T-helper 9 cell (primary cell): ENCODE data around the gene CTAG1B.
"Not testable (repeated sequence)": the region's sequence is repeated elsewhere in the genome, so short reads cannot be mapped to it uniquely, and the experiment has no call there.

ENCODE experiments used
- DNase-seq: peaks from one replicate; pipeline ENCODE4 v3.0.0-alpha.2; 2020
- total RNA-seq, 2 donors: gene quantifications; one replicate each; lab custom pipeline; 2026; lab: John Stamatoyannopoulos, UW

CTAG1B gene
- 0 reads per million in 2 donors for total RNA-seq

DNA sequence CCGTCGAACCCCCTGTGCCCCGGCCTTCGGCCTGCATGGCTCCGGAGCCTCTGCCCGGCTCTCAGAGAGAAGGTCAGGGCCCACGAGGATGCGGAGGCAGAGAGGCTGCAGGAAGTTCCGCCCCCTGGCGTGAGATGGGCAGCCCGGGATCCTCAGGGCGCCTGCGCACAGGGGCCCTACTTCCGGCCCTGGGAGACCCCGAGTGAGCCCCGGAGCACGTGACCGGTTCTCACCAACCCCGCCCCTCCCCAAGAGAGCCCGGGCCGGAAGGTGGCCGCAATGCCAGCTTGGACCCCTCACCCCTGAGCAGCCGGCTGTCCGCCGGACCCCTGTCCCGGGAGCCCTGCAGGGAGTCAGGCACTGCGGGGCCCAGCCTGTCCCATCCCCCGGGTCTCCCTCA, at the start of gene CTAG1B:
Gene CTAG1B, minus strand, starts transcription at position 101 of the 400 bp plus-strand sequence. Its CDS starts 64 bp downstream, at position 37.
- DNase-seq: not testable (repeated sequence)

DNA sequence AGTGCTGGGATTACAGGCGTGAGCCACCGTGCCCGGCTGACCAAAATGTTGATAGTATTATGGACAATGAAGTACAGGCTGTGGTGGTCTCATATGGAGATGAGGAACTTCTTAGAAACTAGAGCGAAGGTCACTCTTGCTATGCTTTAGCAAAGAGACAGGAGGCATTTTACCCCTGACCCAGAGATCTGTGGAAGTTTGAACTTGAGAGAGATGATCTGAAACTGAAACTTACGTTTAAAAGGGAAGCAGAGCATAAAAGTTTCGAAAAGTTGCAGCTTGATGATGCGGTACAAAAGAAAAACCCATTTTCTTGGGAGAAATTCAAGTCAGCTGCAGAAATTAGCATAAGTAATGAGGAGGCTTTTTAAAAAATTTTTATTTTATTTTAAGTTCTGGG, 42.8 kb upstream of the CTAG1B start:
- no peak for DNase-seq

DNA sequence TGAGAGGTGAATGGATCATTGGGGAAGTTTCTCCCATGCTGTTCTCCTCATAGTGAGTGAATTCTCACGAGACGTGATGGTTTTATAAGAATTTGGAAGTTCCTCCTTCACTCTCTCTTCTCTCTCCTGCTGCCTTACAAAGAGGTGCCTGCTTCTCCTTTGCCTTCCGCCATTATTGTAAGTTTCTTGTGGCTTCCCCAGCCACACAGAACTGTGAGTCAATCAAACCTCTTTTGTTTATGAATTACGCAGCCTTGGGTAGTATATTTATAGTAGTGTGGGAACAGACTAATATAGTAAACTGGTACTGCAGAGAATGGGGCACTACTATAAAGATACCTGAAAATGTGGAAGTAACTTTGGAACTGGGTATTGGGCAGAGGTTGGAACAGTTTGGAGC, 42.1 kb upstream of the CTAG1B start:
- DNase-seq: no peak

DNA sequence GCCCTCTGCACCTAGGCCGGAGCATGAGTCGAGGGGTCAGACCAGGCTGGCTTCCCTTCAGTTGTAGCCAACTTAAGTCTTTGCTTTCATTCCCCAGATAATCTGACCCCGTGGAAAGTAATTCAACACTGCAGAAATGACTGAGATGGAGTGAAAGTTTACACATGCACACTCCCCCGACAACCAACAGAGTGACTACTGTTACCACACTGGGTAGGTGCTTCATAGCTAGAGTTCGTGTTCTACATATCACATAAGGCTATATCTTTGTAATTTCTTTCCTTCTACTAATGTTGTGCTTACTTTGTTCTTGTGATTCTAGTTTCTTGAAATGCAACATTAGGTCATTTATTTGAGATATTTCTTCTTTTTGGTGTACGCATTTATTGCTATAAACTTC, 41.5 kb upstream of the CTAG1B start:
- DNase-seq: no peak

DNA sequence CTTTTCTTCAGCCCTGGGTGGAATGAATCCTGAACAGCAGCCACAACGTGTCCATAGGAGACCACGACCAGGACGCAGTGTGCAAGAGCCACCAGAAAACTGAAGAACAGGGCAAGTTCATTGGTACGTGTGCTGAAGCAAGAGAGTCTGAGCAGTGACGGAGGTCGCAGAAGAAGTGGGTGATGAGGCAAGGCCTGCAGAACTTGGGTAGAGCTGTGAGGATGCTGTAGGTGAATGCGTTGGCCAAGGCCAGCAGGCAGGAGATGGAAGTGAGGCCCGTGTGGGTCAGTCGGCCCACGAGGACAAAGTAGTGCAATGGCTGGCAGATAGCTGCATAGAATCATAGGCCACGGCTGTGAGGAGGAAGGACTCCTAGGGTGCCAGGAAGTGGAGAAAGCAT, 39.9 kb upstream of the CTAG1B start:
- no peak for DNase-seq

DNA sequence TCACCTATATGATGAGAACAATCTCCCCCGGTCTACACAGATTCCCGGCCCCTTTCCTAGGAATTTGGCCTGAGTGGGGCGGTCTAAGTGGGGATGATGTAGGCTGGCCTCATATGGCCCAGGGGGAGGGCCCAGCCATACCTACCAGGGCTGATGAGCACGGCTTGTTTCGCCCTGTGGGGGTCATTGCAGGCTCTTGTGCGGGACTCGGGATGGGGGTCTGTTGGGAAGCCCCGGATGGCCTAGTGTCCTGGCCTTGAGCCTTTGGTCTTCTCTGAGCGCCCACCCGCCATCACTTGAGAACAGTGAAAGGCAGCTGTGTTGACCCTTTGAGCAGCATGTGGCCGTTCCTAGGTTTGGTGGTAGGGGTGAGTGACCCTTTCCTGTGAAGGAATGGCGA, 39.1 kb upstream of the CTAG1B start:
- no peak for DNase-seq

DNA sequence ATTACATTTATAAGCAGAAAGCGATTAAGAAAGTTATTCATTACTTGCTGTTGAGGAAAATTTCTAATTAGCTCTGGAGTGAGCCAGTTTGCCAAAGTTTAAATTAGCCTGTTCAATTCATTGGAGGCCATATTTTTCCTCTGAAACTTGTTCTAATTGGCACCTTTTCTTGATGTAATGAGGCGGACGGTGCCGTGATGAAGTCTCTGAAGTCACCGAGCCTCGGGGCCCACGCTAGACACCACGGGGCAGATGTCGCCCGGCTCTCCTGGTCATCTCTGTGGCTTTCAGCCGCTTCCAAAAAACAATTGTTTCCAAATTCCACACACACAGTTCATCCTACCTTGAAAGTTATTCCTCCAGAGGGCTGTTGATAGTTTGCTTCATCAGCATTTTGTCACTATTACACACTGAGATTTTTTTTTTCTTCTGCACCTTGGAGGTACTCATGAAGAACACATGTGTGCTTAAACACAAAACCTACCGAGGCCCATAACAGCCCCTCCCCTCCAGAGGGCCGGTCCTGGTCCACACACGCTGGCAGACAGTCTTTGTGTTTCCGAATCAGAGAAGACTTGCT, 38.2 kb upstream of the CTAG1B start:
- DNase-seq: no peak

DNA sequence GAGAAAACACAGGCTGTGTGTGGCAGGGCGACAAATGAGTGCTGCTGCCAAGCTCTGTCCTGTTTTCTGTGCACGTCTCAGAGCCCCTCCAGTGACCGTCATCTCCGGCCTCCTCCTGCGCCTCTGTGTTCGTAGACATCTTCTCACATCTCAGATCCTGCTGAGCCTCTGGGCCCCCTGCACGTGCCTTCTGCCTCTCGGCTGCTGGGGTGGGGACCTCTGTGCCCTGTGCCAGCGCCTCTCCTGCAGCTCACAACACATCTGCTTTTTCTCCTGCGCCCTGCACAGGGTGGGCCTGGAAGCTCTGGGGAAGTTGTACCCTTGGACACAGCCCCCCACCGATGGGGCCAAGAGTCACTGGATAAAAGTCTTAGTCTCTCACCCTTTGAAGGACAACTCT, 36.7 kb upstream of the CTAG1B start:
- DNase-seq: no peak

DNA sequence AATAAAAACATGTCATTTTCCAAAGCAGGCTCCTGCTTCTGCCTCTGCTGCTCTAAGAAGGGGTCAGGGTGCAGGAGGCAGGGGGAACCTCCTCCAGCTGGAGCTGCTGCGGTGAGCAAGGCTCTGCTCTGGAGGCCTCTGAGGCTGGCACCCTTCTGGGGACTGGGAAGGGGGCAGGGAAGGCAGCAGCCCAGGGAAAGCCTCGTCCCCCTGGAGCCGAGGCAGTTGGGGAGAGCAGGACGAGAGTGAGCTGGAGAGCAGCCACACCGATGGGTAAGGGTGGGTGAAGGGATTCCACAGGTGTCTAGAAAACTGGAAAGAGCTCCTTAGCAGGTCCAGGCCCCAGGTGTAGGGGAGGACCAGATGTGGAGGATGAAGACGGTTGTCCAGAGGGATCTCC, 36.3 kb upstream of the CTAG1B start:
- DNase-seq: no peak

DNA sequence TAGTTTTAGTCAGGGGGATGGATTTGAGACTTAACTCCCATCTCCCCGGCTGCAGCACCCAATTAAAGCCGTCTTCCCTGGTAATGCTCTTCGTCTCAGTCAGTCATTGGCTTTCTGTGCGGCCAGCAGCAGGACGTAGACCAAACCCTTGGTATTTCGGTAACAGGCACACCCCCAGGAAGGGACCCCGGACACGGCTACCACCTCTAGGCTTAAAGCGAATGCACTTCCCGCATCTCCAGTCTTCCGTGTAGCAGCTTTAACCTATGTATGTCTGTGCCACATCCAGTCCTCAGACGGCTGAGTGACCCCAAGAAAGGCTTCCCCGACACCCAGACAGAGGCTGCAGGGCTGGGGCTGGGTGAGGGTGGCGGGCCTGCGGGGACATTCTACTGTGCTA, 35.8 kb upstream of the CTAG1B start:
- DNase-seq: no peak

DNA sequence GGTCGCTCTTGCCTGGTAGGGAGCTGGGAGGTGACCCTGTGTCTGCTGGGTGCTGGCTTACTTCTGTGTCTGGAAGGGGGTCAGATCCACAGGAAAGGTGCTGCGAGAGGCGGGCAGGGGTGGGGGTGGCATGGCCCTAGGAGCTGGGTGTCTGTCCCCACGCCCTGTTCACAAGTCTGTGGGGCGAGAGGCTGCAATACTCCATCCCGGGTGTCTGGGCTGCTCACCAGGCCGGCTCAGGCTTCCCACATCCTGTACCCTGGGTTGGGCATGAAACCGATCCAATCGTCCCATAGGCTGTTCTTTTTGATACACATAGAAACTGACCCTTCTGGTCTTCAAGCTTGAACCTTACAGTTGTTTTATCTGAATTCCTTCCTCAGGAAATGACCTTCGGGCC, 35.3 kb upstream of the CTAG1B start:
- no peak for DNase-seq

DNA sequence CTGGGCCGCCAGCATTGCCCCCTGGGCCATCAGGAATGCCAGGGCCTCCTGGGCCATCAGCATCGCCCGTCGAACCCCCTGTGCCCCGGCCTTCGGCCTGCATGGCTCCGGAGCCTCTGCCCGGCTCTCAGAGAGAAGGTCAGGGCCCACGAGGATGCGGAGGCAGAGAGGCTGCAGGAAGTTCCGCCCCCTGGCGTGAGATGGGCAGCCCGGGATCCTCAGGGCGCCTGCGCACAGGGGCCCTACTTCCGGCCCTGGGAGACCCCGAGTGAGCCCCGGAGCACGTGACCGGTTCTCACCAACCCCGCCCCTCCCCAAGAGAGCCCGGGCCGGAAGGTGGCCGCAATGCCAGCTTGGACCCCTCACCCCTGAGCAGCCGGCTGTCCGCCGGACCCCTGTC, 34.3 kb upstream of the CTAG1B start, which contains the start of gene CTAG2:
Gene CTAG2, minus strand, starts transcription at position 167 of the 400 bp plus-strand sequence. Its CDS starts 64 bp downstream, at position 103.
- DNase-seq: not testable (repeated sequence)

DNA sequence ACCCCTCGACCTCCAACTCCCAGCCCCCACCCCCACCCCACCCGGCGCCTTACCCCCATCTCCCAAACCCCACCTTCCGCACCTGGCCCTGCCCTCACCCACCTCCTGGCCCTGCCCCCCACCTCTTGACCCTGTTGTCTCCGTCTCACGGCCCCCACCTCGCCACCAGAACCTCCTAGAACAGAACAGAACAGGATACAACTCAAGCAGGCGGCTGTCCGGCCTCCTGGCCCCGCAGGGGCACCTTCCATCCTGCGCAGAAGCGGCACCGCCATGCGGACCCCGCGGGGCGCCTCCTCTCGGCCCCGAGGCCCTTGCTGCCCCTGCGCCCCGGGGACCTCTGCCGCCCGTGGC, 33.9 kb upstream of the CTAG1B start:
- DNase-seq: no peak

DNA sequence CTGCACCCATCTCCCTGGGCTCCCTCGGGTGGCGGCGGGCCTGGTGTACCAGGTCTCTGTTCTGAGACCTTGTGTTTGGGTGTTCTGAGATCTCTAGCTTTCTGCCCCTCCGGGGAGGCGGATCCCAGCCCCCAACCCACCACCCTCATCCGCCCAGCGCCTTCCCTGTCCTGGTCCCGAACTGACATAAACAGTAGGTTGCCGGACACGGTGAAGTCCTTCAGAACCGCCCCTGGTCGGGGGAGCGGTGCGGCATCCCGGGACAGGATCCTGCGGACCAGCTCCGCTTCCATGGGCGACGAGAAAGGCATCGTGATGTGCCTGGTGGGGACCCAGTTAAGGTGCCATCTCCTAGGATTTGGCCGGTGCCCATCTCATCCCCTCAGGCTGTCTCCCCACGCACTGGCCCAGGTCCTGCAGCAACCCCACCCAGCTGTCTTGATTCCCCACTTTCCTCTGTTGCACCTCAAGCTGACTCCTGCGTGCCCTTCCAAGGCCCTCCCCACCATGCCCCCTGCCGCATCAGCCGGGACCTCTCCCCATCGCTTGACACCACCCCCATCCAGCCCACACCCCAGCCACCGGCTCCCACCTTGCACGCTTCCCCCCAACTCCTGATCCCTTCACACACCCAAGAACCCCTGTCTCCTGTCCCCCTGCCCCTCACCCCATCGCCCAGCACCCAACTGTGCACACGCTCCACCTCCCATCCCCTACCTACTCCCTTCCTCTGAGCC, 33.4 kb upstream of the CTAG1B start:
- DNase-seq: no peak

DNA sequence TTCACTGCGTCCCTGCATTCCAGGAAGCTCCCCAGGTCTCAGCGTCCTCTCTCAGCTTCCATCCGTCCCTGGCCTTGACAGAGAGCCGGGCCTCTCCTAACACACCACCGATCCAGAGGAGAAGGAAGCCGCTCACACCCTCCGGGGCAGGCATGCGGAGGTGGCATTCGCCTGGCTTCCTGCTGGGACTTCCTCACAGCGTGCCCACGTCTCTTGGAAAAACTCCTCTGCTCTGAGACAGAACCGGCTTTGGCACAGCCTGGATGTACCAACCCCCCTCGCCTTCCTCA, 31.1 kb upstream of the CTAG1B start:
- no peak for DNase-seq

DNA sequence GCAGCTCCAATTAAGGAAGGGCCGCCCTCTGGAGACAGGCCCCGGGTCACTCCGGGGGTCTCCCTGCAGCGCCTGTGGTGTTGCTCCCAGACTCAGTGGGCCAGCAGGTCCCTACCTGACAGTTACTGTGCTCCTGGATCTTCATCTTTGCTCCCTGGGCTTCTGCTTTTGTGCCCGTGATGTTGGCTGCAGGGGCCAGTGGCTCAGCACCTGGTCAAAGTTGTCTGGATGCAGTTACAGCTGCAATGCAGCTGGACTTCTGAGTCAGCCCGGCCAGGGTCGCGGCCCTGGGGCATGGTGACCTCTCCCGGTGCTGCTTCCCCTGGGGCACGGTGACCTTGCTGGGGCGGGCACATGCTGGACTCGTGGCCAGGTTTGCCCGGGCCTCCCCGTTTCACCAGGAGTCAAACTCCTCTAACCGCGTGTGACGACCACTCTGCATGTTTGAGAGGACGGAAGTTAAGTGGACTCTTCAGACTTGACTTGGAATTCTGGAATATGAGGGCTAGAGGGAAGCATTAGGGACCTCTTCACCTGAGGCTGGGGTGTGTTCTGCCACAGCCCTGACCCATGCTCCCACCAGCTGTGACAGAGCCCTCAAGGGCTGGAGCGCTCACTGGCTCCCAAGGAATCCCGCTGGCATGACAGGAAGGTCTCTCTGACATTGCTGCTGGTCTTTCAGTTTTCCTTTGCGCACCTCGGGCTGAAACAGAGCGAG, 30.6 kb upstream of the CTAG1B start:
- DNase-seq: no peak

DNA sequence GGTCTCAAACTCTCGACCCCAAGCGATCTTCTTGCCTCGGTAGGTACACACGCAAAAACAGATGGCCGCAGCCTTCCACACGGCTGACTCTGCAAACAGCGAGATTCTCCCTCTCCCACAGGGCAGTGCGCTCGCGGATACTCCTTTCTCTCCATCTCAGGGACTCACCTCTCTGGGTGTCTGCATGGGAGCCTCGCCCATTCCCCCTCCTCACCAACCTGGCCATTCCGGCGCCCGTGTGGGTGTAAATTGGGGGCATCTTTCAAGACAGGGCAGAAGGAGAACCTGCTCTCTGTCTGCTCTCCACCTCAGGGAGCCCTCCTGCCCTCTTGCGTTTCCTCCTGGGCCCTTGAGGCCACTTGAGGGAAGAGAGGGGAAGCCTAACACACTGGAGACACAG, 29.8 kb upstream of the CTAG1B start:
- DNase-seq: no peak

DNA sequence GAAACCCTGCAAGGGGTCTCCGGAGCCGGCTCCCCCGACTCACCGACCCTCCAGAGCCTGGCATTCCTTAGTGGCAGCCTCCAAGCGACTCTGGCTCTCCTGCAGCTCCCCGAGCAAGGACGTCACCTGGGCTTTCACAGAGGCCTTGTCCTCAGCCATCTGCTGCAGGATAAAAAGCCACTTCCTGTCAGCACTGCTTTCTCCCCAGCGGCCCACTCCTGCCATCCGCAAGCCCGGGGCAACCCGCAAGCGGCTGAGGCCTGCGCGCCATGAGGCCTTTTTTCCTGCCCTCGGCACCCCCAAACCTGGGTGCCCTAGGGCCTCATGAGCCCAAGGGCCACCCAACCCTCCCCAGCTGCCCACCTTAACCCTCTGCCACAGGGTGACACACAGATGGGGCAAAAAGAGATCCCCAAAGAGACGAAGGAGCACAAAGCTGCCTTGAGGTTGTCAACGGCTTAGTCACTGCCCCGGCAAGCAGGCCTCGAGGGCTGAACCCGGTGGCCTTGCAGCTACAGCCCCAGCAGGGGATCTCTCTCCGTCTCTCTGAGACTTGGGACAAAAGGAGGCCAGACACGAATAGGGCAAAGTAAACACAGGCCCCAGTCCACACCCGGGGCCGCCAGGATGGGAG, 26.8 kb upstream of the CTAG1B start:
- not testable (repeated sequence) for DNase-seq

DNA sequence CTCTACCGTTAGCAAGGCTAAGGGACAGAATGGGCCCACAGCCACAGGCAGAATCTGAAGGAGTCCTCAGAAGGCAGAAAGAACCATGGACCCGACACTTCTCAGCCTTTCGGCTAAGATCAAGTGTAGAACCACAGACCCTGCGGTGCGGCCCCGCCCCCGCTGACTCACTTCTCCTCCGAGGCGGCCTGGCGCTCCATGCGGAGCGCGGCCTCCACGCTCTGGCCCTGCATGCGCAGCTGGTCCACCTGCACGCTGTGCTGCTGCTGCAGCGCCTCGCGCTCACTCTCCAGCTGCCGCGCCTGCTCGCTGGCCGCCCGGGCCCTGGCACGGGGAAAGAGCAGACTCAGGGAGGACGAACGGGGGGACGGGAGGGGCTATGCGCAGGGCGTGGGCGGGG, 24.6 kb upstream of the CTAG1B start:
- not testable (repeated sequence) for DNase-seq

DNA sequence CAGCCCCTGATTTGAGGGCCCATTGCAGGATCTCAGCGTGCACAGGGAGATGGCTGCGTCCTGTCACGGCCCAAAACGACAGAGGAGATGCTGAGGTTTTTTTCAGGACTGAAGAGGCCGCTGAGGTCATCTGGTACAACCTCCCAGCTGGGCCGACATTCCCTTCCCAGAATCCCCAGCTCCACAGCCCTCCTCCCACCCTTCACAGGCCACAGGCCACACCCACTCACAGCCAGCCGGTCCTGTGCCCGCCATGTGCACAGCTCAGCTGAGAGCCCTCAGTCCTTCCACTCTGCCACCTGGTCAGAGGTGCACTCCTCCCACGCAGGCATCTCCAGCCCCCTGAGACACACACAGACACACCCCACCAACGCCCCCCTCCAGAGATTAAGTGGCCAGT, 22.7 kb upstream of the CTAG1B start:
- DNase-seq: not testable (repeated sequence)

DNA sequence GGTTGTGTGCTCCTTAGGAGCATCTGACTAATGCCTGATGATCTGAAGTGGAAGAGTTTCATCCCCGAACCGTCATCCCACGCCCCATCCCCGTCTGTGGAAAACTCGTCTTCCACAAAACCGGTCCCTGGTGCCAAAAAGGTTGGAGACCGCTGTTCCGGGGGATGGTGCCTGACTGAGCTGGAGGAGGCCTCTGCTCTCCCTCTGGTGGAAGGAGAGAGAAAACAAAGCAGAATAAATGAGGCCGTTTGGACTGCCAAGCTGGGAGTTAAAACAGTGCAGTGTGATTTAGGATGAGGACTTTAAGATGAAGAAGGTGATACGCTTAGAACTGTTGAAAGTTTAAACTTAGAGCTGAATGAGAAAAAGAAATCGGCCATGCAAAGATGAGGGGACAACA, 14.6 kb upstream of the CTAG1B start:
- DNase-seq: not testable (repeated sequence)

DNA sequence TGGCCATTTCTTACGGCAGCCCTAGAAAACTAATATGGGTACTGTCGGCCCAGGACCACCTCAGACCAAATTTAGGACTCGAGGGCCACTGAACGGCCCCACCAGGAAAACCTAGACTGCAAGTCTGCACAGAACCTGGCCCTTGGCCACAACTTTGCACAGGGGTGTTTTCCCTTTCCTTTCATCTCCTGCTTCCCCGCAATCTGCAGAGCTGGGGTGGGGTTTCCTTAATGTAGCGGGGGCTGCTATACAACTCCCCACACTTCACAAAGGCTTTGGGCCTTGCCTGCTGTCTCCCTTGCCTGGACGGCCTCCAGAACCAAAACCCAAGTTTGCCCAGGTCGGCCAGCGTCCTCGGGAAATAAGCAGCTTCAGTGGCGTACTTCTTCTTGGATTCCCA, 11.9 kb upstream of the CTAG1B start:
- not testable (repeated sequence) for DNase-seq

DNA sequence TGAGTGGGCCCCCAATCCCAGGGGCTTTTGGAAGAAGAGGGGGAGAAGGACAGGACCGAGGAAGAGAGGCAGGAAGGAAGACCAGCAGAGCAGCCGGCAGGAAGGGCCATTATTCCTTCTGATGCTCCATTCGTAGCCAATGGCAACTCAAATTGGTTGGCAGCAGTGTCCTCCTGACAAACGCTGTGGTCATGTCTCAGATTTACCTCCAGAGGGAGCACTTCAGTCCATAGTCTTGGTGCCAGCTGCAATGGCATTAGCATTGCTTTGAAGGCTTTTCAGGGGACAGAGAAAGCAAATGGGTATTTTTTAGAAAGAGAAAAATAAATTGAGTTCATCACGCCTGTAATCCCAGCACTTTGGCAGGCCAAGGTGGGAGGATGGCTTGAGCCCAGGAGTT, 9.9 kb upstream of the CTAG1B start:
- not testable (repeated sequence) for DNase-seq
